KMS-11 (cell line): ENCODE measurements around the gene CCNT2.

Experiments
- H2AFZ ChIP-seq: fragments of 200-600 bp; sonication (generic); 2 replicates; pipeline ENCODE4 v1.6.1; 2016; ENCODE audit warnings: antibody characterized with exemption, mixed run types, low read depth
- H3K27ac ChIP-seq: fragments of 200-600 bp; sonication (generic); 2 replicates; pipeline ENCODE4 v1.6.1; 2016; ENCODE audit warnings: mild to moderate bottlenecking, mixed run types
- H3K27me3 ChIP-seq: fragments of 200-600 bp; sonication (generic); 2 replicates; pipeline ENCODE4 v1.6.1; 2017; ENCODE audit warnings: mild to moderate bottlenecking, low read depth, mixed run types, moderate library complexity; ENCODE audit not compliant: insufficient read depth
- H3K36me3 ChIP-seq: fragments of 200-600 bp; sonication (generic); 2 replicates; pipeline ENCODE4 v1.6.1; 2017; ENCODE audit warnings: mild to moderate bottlenecking, mixed run types; ENCODE audit not compliant: insufficient read depth
- H3K4me1 ChIP-seq: fragments of 200-600 bp; sonication (generic); 2 replicates; pipeline ENCODE4 v1.6.1; 2016; ENCODE audit warnings: mild to moderate bottlenecking, low read depth, mixed run types; ENCODE audit not compliant: poor library complexity, severe bottlenecking
- H3K4me2 ChIP-seq: fragments of 200-600 bp; sonication (generic); 2 replicates; pipeline ENCODE4 v1.7.0; 2016; ENCODE audit warnings: mild to moderate bottlenecking, mixed run types
- H3K4me3 ChIP-seq: fragments of 200-600 bp; sonication (generic); IDR thresholded peaks from 2 replicates; pipeline ENCODE4 v1.6.1; 2017; ENCODE audit warnings: low read depth, low read length, mixed read lengths; ENCODE audit not compliant: insufficient read depth
- H3K79me2 ChIP-seq: fragments of 200-600 bp; sonication (generic); 2 replicates; pipeline ENCODE4 v1.6.1; 2016; ENCODE audit warnings: low read depth, mixed run types; ENCODE audit not compliant: insufficient read depth
- H3K9ac ChIP-seq: fragments of 200-600 bp; sonication (generic); 2 replicates; pipeline ENCODE4 v1.6.1; 2016; ENCODE audit warnings: mild to moderate bottlenecking, mixed run types
- H4K20me1 ChIP-seq: fragments of 200-600 bp; sonication (generic); 2 replicates; pipeline ENCODE4 v1.6.1; 2016; ENCODE audit warnings: mild to moderate bottlenecking, mixed run types; ENCODE audit not compliant: insufficient read depth
- TF ChIP-seq, protein P1 (sequence below): fragments of 200-600 bp; sonication (generic); conservative IDR thresholded peaks from 2 replicates; pipeline ENCODE4 v1.6.1; 2017; ENCODE audit warnings: low read depth, mild to moderate bottlenecking, antibody characterized with exemption, low read length, moderate library complexity, mixed read lengths

The CCNT2 gene

DNA sequence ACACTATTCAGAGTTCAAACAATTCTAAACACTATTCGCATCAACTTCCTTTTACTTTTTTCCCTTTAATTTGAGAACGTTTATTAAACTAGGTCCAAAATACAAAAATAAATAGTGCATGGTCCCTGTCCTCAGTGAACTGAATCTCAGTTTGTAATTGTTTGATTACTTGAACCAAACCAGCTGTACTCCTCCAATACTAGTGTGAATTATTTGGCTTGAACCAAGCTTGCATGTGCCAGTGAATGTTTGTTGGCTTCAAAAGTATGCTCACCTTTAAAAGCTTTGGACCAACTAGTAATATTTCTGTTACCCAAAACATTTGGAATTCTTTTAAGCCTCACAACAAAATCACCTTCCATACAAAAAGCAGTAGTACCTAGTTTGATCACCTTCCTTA is 15.5 kb downstream of the CCNT2 start:
- H3K79me2 ChIP-seq = peaks cover 75% of the 10 kb centered on the region
- H3K4me2 ChIP-seq = no peak overlapping the region
- TF ChIP-seq, protein P1, sequence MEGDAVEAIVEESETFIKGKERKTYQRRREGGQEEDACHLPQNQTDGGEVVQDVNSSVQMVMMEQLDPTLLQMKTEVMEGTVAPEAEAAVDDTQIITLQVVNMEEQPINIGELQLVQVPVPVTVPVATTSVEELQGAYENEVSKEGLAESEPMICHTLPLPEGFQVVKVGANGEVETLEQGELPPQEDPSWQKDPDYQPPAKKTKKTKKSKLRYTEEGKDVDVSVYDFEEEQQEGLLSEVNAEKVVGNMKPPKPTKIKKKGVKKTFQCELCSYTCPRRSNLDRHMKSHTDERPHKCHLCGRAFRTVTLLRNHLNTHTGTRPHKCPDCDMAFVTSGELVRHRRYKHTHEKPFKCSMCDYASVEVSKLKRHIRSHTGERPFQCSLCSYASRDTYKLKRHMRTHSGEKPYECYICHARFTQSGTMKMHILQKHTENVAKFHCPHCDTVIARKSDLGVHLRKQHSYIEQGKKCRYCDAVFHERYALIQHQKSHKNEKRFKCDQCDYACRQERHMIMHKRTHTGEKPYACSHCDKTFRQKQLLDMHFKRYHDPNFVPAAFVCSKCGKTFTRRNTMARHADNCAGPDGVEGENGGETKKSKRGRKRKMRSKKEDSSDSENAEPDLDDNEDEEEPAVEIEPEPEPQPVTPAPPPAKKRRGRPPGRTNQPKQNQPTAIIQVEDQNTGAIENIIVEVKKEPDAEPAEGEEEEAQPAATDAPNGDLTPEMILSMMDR = no peak
- 0 out of 2 replicates have a peak, but pooled peaks cover 3% of the 10 kb centered on the region for H3K36me3 ChIP-seq
- H3K4me3 ChIP-seq = no peak overlapping the region
- H3K9ac ChIP-seq = no peak overlapping the region
- no peak overlapping the region for H3K27ac ChIP-seq
- H3K27me3 ChIP-seq = no peaks in the 10 kb centered on the region
- H3K4me1 ChIP-seq = no peaks in the 10 kb centered on the region
- H2AFZ ChIP-seq = no peak overlapping the region
- 0 out of 2 replicates have a peak, but pooled peaks cover 6% of the 10 kb centered on the region for H4K20me1 ChIP-seq

GRCh38 chr2:134934641-134935040 is 16.0 kb downstream of the CCNT2 start:
- Histone ChIP-seq H3K4me2 (no peak overlapping the region), H3K27me3 (no peaks in the 10 kb centered on the region), H3K79me2 (peaks cover 73% of the 10 kb centered on the region), H3K4me1 (no peaks in the 10 kb centered on the region), H3K4me3 (no peak overlapping the region), H4K20me1 (0 out of 2 replicates have a peak, but pooled peaks cover 6% of the 10 kb centered on the region), H3K36me3 (0 out of 2 replicates have a peak, but pooled peaks cover 3% of the 10 kb centered on the region), H3K9ac (no peak overlapping the region), H3K27ac (no peak overlapping the region), H2AFZ (no peak overlapping the region)
- TF ChIP-seq, protein P1 = no peak

GRCh38 chr2:134936691-134937090 is 18.1 kb downstream of the CCNT2 start:
- TF ChIP-seq, protein P1 = no peak
- H3K36me3 ChIP-seq = 0 out of 2 replicates have a peak, but pooled peaks cover 3% of the 10 kb centered on the region

DNA sequence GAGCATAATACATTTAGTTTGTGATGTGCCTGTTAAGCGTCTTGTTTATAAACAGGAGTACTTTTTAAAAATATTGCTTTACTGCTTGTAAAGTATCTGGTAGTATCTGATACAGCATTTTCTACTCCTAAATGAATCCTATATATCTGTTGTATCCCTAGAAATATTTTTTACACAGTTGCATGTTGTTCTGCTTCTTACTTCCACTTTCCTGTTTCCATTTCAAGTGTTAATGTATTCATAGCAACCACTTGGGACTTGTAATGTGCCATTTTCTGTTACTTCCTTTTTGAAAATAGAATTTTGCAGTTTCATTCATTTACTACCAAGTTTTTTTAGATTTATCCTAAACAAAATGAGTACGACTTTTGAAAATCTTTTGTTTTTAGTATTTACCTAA is 24.9 kb downstream of the CCNT2 start:
- Histone ChIP-seq H3K9ac (no peak overlapping the region), H3K79me2 (no peaks in the 10 kb centered on the region), H3K27ac (no peak overlapping the region), H3K27me3 (no peaks in the 10 kb centered on the region), H3K36me3 (0 out of 2 replicates have a peak, but pooled peaks cover 6% of the 10 kb centered on the region), H3K4me3 (no peak overlapping the region), H4K20me1 (no peaks in the 10 kb centered on the region), H2AFZ (no peak overlapping the region), H3K4me2 (no peak overlapping the region), H3K4me1 (no peaks in the 10 kb centered on the region)
- TF ChIP-seq, protein P1 = no peak

More at GRCh38 chr2:134936691-134937090, 18.1 kb downstream of the CCNT2 start:
- Histone ChIP-seq H3K4me3 (no peak overlapping the region), H3K27me3 (no peaks in the 10 kb centered on the region), H3K4me2 (no peak overlapping the region), H2AFZ (no peak overlapping the region), H4K20me1 (0 out of 2 replicates have a peak, but pooled peaks cover 2% of the 10 kb centered on the region), H3K27ac (no peak overlapping the region), H3K9ac (no peak overlapping the region), H3K79me2 (peaks cover 59% of the 10 kb centered on the region), H3K4me1 (no peaks in the 10 kb centered on the region)
